Stromal cell of bone marrow (primary cell): ENCODE results near the gene COL9A3.

Experiments
- DNase-seq: peaks from one replicate; pipeline ENCODE4 v3.0.0-alpha.2; 2012; ENCODE audit warnings: low read depth

The COL9A3 gene

GRCh38 chr20:62816884-62817873, at the start of gene COL9A3:
COL9A3 (plus strand) TSS chr20:62817050; CDS start chr20:62817065, 15 bp downstream.
- DNase-seq = no peak

GRCh38 chr20:62768234-62768546, 48.7 kb upstream of the COL9A3 start:
- no peak for DNase-seq

- no peak for DNase-seq
These were observed 48.1 kb upstream of the COL9A3 start for GRCh38 chr20:62768551-62769287.

- DNase-seq = no peak
These were observed 47.3 kb upstream of the COL9A3 start for GRCh38 chr20:62769346-62770071.

GRCh38 chr20:62770111-62770910, 46.5 kb upstream of the COL9A3 start:
- no peak for DNase-seq

- DNase-seq = no peak
These were observed 45.9 kb upstream of the COL9A3 start for GRCh38 chr20:62770916-62771315.

- no peak for DNase-seq
These were observed 45.3 kb upstream of the COL9A3 start for GRCh38 chr20:62771396-62772102.

DNA sequence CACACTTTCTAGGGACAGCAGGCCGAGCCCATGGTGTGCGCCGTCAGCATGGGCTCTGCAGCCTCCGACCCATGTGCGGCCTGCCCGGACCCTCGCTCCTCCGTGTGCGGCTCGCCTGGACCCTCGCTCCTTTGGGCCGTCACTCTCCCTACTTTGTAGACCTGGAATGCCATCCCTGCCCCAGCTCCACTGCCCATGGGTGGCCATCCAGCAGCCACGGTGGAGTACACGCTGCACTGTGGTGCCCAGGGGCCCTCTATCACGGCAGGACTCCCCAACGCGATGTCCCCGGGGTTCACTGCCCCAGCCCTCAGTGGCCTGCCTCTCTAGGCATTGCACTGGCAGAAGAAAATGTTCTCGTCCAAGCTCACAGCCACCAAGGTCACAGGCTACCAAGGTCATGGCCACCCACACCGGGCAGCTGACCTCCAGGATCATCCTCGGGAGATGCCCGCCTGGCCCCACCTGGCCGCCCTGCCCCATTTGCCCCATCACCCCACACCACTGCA, 44.7 kb upstream of the COL9A3 start:
- DNase-seq = no peak

DNA sequence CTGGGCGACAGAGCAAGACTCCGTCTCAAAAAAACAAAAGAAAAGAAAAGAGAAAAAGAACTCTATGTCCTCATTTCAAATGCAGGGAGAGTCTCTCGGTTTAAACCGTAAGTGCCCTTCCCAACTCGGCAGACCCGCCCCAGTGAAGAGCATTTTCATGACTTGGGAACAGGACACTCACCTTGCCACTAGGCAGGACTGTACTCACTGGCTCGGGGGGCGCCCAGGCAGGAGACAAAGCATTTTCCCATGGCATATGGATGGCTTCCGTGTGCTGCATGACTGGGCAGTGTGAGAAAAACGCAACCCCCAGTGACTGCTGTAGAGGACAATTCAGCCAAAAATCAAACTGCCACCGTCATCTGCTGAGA, 44.2 kb upstream of the COL9A3 start:
- no peak for DNase-seq

GRCh38 chr20:62772990-62773844, 43.6 kb upstream of the COL9A3 start:
- DNase-seq = no peak

DNA sequence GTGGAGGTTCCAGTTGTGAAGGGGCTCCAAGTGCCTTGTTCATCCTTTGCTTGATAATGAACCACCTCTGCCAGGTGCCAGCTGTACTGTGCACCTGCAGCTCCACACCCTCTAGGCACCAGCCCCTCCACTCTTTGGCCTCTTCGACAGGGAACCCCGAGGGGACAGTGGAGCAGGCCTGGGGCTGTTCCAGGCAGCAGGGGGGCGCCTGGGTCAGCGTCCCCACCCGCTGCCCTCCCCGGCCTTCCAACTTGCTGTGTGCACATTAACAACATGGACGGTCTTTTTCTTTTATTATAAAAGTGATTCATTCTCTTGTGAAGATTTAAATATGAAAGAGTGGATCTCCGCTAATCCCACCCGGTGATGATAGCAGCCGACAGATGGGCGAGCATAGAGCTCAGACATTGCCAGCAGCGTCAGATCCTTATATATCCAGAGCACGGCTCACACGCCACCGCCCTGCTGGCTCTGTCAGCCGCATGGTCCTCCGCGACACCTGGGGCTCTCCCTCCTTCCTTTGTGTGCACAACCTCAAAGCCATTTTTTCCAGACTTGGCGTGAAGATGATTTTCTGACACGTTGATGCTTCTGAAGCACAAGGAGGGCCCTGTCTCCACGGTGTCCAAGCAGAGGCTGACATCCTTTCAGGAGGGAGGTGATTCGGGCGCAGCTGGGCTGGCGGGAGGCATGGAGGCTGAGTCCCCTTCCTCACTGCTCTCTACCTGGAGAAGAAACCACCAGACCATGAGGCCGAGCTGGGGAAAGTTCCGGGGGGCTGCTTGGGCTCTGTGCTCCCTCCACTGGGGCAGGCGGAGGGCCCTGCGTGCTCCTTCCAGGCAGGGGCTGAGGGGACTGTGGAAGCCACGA, 42.8 kb upstream of the COL9A3 start:
- no peak for DNase-seq

DNA sequence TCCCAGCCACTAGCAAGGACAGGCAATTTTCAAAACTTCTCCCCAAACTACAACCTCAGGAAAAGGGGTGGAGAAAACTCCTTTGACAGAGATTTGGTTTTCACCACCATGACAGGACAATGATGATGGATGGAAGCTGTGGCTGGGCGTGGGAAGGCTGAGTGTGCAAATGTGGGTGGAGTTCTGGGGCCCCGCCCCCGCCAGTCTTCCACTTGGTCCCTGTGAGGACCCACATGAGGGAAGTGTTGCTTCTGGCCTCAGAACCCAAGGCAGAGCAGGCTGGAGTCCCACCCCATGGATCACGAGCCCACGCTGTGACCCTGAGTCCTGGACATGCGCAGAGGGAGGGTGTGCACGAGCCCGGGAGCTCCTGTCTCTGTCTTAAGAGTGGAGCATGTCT, 42.1 kb upstream of the COL9A3 start:
- no peak for DNase-seq

DNA sequence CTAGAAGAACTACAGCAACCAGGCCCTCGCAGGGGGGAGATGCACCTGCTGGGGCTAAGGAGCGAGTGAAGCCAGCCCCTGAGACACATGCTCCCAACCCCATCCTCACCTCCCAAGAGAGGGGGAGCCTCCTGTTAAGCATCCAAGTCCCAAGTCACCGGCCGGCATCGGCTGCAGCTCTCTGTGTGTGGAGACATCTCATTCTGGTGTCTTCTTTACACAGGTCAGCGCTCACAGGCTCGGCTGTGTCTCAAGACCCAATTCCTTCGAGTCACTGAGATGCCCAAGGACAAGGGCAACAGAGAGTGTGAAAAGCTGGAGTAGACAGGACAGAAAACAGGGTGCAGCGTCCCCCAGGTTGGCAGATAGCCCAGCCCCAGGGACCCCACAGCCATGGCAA, 41.6 kb upstream of the COL9A3 start:
- DNase-seq = no peak

DNA sequence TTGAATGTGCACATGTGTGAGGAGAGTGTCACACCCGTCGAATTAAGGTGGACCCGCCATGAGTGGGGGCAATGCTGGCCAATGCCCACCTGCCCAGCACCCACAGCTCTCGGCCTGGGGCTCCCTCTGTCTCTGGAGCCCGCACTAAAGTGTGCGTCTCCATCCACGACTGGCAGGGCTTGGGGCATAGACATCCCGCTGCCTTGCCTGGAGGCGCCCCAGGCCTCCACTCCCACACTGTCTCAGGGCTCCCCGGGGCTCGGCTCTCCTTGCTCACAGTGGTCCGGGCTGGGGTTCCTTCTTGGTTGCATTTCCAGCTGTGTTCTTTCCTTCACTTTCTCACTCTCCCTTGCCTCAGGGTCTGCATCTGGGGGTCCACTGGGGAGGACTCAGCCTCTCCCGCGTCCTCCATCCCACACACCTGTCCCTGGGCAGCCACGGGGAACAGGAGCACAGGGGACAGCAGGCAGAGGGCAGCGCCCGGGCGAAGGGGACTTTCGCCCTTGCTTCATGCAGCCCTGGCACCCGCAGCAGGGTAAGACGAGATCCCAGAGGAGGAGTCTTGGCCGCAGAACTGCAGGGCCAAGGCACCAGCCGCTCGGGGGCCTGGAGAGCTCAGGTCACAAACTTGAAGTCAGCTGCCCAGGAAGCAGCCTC, 40.7 kb upstream of the COL9A3 start:
- no peak for DNase-seq

DNA sequence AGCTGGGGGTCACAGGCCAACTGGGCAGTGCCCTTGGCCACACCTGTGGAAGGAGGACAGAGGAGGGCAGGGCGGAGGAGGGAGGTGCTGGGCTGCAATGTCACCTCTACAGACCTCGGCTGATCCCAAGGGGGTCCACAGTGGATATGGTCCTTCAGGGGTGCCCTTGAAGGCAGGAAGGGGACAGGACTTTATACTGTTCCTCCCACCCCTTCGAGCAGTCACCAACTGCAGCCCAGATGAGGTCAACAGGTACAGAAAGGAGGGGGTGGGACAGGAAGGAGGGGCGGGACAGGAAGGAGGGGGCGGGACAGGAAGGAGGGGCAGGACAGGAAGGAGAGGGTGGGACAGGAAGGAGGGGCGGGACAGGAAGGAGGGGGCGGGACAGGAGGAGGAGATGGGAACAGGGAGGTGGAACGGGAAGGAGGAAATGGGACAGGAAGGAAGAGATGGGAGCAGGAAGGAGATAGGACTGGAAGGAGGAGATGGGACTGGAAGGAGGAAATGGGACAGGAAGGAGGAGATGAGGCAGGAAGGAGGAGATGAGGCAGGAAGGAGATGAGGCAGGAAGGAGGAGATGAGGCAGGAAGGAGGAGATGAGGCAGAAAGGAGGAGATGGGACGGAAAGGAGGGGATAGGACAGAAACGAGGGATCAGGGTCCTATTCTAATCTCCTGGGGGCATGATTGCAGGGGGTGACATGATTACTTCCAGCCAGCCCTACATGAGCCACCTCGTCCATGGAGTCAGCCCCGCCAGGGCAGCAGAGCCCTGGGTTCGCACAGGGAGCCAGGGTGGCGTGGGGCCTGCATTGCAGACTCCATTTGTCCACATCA, 39.9 kb upstream of the COL9A3 start:
- DNase-seq = no peak

- no peak for DNase-seq
These were observed 39.4 kb upstream of the COL9A3 start for GRCh38 chr20:62777528-62777830.

DNA sequence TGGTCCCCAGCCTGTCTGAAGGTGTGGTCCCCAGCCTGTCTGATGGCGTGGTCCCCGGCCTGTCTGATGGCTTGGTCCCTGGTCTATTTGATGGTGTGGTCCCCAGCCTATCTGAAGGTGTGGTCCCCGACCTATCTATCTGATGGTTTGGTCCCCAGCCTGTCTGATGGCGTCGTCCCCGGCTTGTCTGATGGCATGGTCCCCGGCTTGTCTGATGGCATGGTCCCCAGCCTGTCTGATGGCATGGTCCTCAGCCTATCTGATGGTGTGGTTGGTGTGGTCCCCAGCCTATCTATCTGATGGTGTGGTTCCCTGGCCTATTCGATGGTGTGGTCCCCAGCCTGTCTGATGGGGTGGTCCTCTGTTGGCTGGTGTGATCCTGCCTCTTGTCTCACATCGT, 38.8 kb upstream of the COL9A3 start:
- no peak for DNase-seq
